D721Med (cell line): ENCODE results near the gene GOLGA6L26.
"Not testable (repeated sequence)": the region's sequence is repeated elsewhere in the genome, so short reads cannot be mapped to it uniquely, and the experiment has no call there.

ENCODE experiments used
- DNase-seq: peaks from one replicate; pipeline ENCODE4 v3.0.0; 2011; ENCODE audit warnings: low spot score; ENCODE audit not compliant: insufficient read length
- FAIRE-seq: peaks from 2 replicates; lab custom pipeline; 2011; peaks lifted over from hg19 to GRCh38; lab: Jason Lieb, UNC
- CTCF ChIP-seq: IDR thresholded peaks from 2 replicates; pipeline ENCODE4 v1.5.1; 2012; ENCODE audit warnings: mild to moderate bottlenecking, control low read depth; ENCODE audit not compliant: insufficient read depth; ENCODE audit errors: missing control alignments

Gene GOLGA6L26

DNA sequence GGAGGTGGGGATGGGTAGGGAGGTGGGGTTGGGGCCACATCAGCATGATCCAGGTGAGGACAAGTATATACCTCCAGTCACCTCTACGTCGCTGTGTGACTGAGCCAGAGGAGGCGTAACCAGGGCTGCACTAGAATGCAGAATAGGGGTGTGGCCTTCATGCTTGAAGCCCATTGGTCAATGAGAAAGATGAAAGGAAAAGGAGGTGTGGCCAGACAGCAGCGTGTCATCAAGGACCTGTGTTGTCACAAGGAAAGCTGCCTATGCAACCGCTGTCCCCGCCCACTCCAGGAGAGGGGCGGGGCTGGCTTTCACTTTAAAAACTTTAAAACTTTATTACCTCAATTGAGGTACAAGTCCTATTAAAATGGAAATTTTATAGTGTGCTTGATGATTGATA lies at the start of gene GOLGA6L26:
GOLGA6L26 (minus strand) TSS at position 101 of the 400 bp plus-strand sequence; CDS start at position 40, 61 bp downstream.
- FAIRE-seq, DNase-seq: not testable (repeated sequence)

- not testable (repeated sequence) for FAIRE-seq, DNase-seq
Observed at GRCh38 chr15:23381192-23381591, 47.2 kb upstream of the GOLGA6L26 start.

- DNase-seq = not testable (repeated sequence)
Observed at GRCh38 chr15:23380700-23381099, 46.7 kb upstream of the GOLGA6L26 start.

GRCh38 chr15:23378946-23379345 lies 45.0 kb upstream of the GOLGA6L26 start:
- FAIRE-seq = not testable (repeated sequence)

More at GRCh38 chr15:23380700-23381099, 46.7 kb upstream of the GOLGA6L26 start:
- not testable (repeated sequence) for FAIRE-seq

DNA sequence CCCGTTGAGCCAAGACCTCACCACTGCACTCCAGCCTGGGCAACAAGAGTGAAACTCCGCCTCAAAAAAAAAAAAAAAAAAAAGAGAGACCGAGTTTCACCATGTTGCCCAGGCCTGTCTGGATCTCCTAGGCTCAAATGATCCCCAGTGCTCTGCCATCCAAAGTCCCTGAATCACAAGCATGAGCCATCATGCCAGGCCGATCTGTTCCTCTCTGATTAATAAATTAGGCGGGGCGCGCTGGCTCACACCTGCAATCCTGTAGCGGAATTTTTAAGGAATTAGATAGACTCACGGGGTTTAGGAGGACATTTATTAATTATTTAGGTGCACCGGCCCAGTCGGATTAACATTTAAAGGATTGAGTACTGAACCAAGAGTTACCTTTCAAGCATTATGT lies 40.2 kb upstream of the GOLGA6L26 start:
- not testable (repeated sequence) for DNase-seq, FAIRE-seq

More at GRCh38 chr15:23378946-23379345, 45.0 kb upstream of the GOLGA6L26 start:
- DNase-seq = not testable (repeated sequence)

GRCh38 chr15:23372891-23373600 lies 39.0 kb upstream of the GOLGA6L26 start:
- not testable (repeated sequence) for DNase-seq, FAIRE-seq

GRCh38 chr15:23372284-23372683 lies 38.3 kb upstream of the GOLGA6L26 start:
- DNase-seq (no peak), FAIRE-seq (no peak)
- TF ChIP-seq CTCF = no peak

DNA sequence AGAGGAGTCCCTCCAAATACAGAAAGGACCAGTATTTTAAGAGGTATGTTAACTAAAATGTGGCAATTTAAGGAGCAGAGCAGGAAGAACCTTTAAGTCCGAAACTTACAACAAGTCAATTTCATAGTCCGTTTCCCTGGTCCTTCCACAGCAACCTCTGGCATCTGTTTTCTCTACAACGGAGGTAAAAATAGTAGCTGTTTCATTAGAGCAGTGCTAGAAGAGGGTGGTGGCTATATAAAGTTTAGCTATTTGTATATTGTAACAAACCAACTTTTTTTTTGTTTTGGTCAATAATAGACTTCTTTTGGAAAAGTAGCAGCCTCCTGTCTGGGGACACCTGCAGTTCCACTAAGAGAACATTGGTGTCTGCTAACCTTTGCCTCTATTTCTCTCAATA lies 37.9 kb upstream of the GOLGA6L26 start:
- FAIRE-seq = not testable (repeated sequence)

GRCh38 chr15:23371134-23371533 lies 37.1 kb upstream of the GOLGA6L26 start:
- not testable (repeated sequence) for DNase-seq, FAIRE-seq

More for the DNA sequence above, 37.9 kb upstream of the GOLGA6L26 start:
- DNase-seq = not testable (repeated sequence)

GRCh38 chr15:23370578-23370977 lies 36.6 kb upstream of the GOLGA6L26 start:
- FAIRE-seq (no peak), DNase-seq (no peak)
- TF ChIP-seq CTCF = no peak

DNA sequence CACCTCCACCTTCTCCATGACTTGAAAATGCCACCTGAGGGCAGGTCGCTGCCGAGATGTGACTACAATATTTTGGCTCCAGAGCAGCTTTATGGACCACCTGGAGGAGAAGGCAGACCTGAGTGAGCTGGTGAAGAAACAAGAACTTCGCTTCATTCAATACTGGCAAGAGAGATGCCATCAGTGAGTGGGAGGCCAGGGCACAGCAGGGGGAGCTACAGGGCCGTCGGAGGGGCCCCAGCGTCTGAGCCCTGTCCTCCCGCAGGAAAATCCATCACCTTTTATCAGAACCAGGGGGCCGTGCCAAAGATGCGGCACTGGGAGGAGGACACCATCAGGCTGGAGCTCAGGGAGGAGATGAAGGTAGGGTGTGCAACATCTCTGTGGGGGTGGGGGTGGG lies 30.3 kb upstream of the GOLGA6L26 start:
- not testable (repeated sequence) for DNase-seq, FAIRE-seq

DNA sequence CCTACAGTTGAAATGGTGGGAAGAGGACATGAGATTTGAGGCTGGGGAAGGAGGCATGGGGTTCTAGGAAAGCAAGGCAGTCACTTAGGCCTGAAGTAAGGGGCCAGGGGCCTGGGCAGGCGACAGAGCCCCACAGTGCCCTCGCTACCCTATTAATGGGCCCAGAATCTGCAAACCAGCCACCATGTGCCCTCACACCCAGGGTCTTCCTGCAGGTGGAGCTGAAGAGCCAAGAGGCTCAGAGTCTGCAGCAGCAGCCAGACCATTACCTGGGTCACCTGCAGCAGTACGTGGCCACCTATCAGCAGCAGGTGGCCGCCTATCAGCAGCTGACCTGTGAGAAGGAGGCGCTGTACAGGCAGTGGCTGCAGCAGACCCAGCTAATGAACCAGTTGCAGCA lies 28.6 kb upstream of the GOLGA6L26 start:
- not testable (repeated sequence) for DNase-seq, FAIRE-seq

DNA sequence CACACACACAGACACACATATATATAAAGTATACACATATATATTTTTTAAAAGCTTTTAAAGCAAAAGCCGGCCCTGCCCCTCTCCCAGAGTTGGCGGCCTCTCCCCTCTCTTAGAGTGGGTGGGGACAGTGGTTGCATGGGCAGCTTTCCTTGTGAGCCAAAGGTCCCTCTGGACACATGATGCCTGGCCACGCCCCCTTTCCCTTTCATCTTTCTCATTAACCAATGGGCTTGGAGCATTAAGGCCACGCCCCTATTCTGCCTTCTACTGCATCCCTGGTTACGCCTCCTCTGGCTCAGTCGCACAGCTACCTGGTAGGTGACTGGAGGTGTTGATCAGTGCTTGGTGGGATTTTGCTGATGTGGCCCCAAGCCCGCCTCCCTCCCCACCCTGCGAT lies 20.5 kb upstream of the GOLGA6L26 start, which contains the start of gene GOLGA8S:
GOLGA8S (plus strand) TSS at position 301 of the 400 bp plus-strand sequence; CDS start at position 363, 62 bp downstream.
- not testable (repeated sequence) for FAIRE-seq, DNase-seq

GRCh38 chr15:23311233-23311632 lies 22.8 kb downstream of the GOLGA6L26 start:
- not testable (repeated sequence) for FAIRE-seq, DNase-seq

DNA sequence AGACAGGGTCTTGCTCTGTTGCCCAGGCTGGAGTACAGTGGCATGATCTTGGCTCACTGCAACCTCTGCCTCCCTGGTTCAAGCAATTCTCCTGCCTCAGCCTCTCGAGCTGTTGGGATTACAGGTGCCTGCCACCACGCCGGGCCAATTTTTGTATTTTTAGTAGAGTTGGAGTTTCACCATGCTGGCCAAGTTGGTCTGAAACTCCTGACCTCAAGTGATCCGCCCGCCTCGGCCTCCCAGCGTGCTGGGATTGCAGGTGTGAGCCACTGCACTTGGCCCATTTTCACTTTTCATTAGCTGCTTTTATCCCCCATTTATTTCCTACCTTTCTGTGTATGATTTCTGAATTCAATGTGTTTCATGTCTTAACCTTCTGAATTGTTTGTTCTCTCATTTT lies 28.1 kb downstream of the GOLGA6L26 start:
- FAIRE-seq, DNase-seq: not testable (repeated sequence)

DNA sequence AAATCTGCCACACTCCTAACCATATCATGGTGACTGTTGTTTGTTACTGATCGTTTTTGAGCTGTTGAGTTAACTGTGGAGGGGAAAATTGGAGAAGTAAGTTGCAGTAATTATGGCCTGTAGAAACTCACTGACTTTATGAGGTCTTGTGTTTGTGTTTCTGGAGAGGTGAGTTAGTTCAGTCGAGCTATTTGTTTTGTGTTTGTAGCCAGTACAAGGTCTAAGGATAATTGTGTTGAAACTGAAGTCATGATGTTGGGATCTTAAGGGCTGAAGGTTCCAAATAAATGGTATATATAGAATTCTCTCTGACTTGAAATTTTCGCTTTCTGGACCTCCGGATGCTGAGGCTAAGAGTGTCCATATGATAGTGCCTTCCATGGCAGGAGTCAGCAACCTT lies 29.2 kb downstream of the GOLGA6L26 start:
- DNase-seq, FAIRE-seq: not testable (repeated sequence)

DNA sequence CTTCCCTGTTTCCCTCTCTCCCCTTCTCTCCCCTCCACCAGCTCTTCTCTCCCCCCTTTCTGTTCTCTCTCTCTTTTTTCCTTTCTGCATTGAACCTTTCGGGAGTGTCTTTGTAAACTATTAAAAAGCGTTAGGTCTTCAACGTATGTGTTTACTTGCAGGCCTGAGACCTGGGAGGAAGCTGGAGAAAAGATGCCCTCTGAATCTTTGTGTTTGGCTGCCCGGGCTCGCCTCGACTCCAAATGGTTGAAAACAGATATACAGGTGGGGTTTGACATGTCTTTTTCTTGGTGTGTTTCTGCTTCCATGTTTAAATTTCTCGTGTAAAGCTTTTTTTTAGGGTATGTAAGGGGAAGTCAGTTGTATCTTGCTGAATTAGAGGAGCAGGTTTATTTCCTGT lies 29.7 kb downstream of the GOLGA6L26 start:
- not testable (repeated sequence) for DNase-seq, FAIRE-seq

GRCh38 chr15:23303654-23304053 lies 30.3 kb downstream of the GOLGA6L26 start:
- not testable (repeated sequence) for FAIRE-seq, DNase-seq
